ENCODE results near the gene FLRT1.

Gene FLRT1

GRCh38 chr11:64023712-64024710 lies 11.7 kb upstream of the FLRT1 start:
- H3K27ac ChIP-seq (ENCODE audit: low read depth in 2 of 2, low read length in 2 of 2): no peak overlapping the region
- H3K9ac ChIP-seq (ENCODE audit: low read depth in 1 of 2, low read length in 2 of 2): no peak overlapping the region
- H3K4me1 ChIP-seq (ENCODE audit: control insufficient read depth in 2 of 2, insufficient read depth in 2 of 2, low read length in 2 of 2): peaks cover 0 to 2% of the 10 kb centered on the region in 2 donors
- no peaks in the 10 kb centered on the region for H3K36me3 ChIP-seq (ENCODE audit: control insufficient read depth in 2 of 2, insufficient read depth in 2 of 2, low read length in 2 of 2)
- peaks cover 0 to 2% of the 10 kb centered on the region in 2 donors for H3K27me3 ChIP-seq (ENCODE audit: control insufficient read depth in 2 of 2, insufficient read depth in 2 of 2, low read length in 2 of 2)
- H3K9me3 ChIP-seq (ENCODE audit: control insufficient read depth in 2 of 2, low read length in 2 of 2): no peaks in the 10 kb centered on the region
- H3K4me3 ChIP-seq (ENCODE audit: low read length in 2 of 2): no peak overlapping the region

DNA sequence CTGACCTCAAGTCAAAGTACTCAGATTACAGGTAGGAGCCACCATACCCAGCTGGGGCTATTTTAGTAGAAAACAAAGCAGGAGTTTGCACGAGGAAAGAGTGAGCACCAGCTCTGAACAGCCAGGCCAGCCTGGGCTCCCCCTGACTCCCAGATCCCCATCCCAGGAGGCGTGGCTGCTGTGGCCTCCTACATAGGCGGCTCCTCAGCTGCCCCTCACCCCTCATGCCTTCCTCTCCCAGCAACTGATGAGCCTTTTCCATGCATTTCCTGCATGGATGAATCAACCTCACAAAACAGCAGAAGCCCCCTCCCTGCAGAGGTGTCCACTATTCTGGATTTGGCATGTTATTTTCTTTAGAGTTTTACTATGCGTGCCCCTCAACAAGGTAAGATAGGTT lies 10.5 kb upstream of the FLRT1 start:
- H3K36me3 ChIP-seq (ENCODE audit: control insufficient read depth in 2 of 2, insufficient read depth in 2 of 2, low read length in 2 of 2): no peaks in the 10 kb centered on the region
- no peak overlapping the region for H3K4me3 ChIP-seq (ENCODE audit: low read length in 2 of 2)
- peaks cover 0 to 2% of the 10 kb centered on the region in 2 donors for H3K4me1 ChIP-seq (ENCODE audit: control insufficient read depth in 2 of 2, insufficient read depth in 2 of 2, low read length in 2 of 2)
- no peak overlapping the region for H3K27ac ChIP-seq (ENCODE audit: low read depth in 2 of 2, low read length in 2 of 2)
- no peaks in the 10 kb centered on the region for H3K9me3 ChIP-seq (ENCODE audit: control insufficient read depth in 2 of 2, low read length in 2 of 2)
- H3K9ac ChIP-seq (ENCODE audit: low read depth in 1 of 2, low read length in 2 of 2): no peak overlapping the region
- peaks cover 0 to 2% of the 10 kb centered on the region in 2 donors for H3K27me3 ChIP-seq (ENCODE audit: control insufficient read depth in 2 of 2, insufficient read depth in 2 of 2, low read length in 2 of 2)

GRCh38 chr11:64026575-64027205 lies 9.0 kb upstream of the FLRT1 start:
- Histone ChIP-seq H3K27me3 (ENCODE audit: control insufficient read depth in 2 of 2, insufficient read depth in 2 of 2, low read length in 2 of 2) (peaks cover 0 to 2% of the 10 kb centered on the region in 2 donors), H3K9ac (ENCODE audit: low read depth in 1 of 2, low read length in 2 of 2) (no peak overlapping the region), H3K4me3 (ENCODE audit: low read length in 2 of 2) (no peak overlapping the region), H3K36me3 (ENCODE audit: control insufficient read depth in 2 of 2, insufficient read depth in 2 of 2, low read length in 2 of 2) (no peaks in the 10 kb centered on the region), H3K9me3 (ENCODE audit: control insufficient read depth in 2 of 2, low read length in 2 of 2) (no peaks in the 10 kb centered on the region), H3K4me1 (ENCODE audit: control insufficient read depth in 2 of 2, insufficient read depth in 2 of 2, low read length in 2 of 2) (peaks cover 0 to 2% of the 10 kb centered on the region in 2 donors), H3K27ac (ENCODE audit: low read depth in 2 of 2, low read length in 2 of 2) (no peak overlapping the region)

- no peak overlapping the region for H3K27ac ChIP-seq (ENCODE audit: low read depth in 2 of 2, low read length in 2 of 2)
- no peaks in the 10 kb centered on the region for H3K36me3 ChIP-seq (ENCODE audit: control insufficient read depth in 2 of 2, insufficient read depth in 2 of 2, low read length in 2 of 2)
- peaks cover 0 to 2% of the 10 kb centered on the region in 2 donors for H3K4me1 ChIP-seq (ENCODE audit: control insufficient read depth in 2 of 2, insufficient read depth in 2 of 2, low read length in 2 of 2)
- no peak overlapping the region for H3K9ac ChIP-seq (ENCODE audit: low read depth in 1 of 2, low read length in 2 of 2)
- H3K9me3 ChIP-seq (ENCODE audit: control insufficient read depth in 2 of 2, low read length in 2 of 2): no peaks in the 10 kb centered on the region
- H3K4me3 ChIP-seq (ENCODE audit: low read length in 2 of 2): no peak overlapping the region
- peaks cover 0 to 2% of the 10 kb centered on the region in 2 donors for H3K27me3 ChIP-seq (ENCODE audit: control insufficient read depth in 2 of 2, insufficient read depth in 2 of 2, low read length in 2 of 2)
Measured at GRCh38 chr11:64027651-64028397, 7.9 kb upstream of the FLRT1 start.

- Histone ChIP-seq H3K36me3 (ENCODE audit: control insufficient read depth in 2 of 2, insufficient read depth in 2 of 2, low read length in 2 of 2) (no peaks in the 10 kb centered on the region), H3K4me1 (ENCODE audit: control insufficient read depth in 2 of 2, insufficient read depth in 2 of 2, low read length in 2 of 2) (peaks cover 0 to 2% of the 10 kb centered on the region in 2 donors), H3K27me3 (ENCODE audit: control insufficient read depth in 2 of 2, insufficient read depth in 2 of 2, low read length in 2 of 2) (peaks cover 0 to 2% of the 10 kb centered on the region in 2 donors), H3K4me3 (ENCODE audit: low read length in 2 of 2) (no peak overlapping the region), H3K27ac (ENCODE audit: low read depth in 2 of 2, low read length in 2 of 2) (no peak overlapping the region), H3K9ac (ENCODE audit: low read depth in 1 of 2, low read length in 2 of 2) (no peak overlapping the region), H3K9me3 (ENCODE audit: control insufficient read depth in 2 of 2, low read length in 2 of 2) (no peaks in the 10 kb centered on the region)
Measured at GRCh38 chr11:64028398-64029115, 7.2 kb upstream of the FLRT1 start.

DNA sequence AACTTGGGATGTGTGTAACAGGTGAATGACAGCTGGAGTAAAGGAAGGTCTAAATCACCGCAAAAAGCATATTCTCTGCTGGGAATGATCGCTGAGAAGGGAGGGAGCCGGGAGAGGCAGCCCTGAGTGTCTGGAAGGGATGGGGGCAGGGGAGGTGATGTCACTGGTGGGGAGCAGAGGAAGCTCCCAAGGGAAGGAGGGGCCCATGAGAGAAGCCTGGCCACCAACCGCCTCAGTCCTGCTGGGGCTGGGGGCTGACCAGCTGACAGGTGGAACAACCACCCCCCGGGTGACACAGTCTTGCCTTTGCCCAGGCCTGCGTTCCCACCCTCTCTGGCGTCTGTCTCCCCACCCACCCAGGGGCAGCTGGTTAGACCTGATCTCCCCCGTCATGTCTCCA lies 6.0 kb upstream of the FLRT1 start:
- Histone ChIP-seq H3K4me1 (ENCODE audit: control insufficient read depth in 2 of 2, insufficient read depth in 2 of 2, low read length in 2 of 2) (peaks cover 0 to 2% of the 10 kb centered on the region in 2 donors), H3K9ac (ENCODE audit: low read depth in 1 of 2, low read length in 2 of 2) (no peak overlapping the region), H3K27ac (ENCODE audit: low read depth in 2 of 2, low read length in 2 of 2) (no peak overlapping the region), H3K27me3 (ENCODE audit: control insufficient read depth in 2 of 2, insufficient read depth in 2 of 2, low read length in 2 of 2) (peaks cover 6 to 8% of the 10 kb centered on the region in 2 donors), H3K9me3 (ENCODE audit: control insufficient read depth in 2 of 2, low read length in 2 of 2) (no peaks in the 10 kb centered on the region), H3K4me3 (ENCODE audit: low read length in 2 of 2) (no peak overlapping the region), H3K36me3 (ENCODE audit: control insufficient read depth in 2 of 2, insufficient read depth in 2 of 2, low read length in 2 of 2) (no peaks in the 10 kb centered on the region)

GRCh38 chr11:64031001-64031400 lies 4.7 kb upstream of the FLRT1 start:
- Histone ChIP-seq H3K27me3 (ENCODE audit: control insufficient read depth in 2 of 2, insufficient read depth in 2 of 2, low read length in 2 of 2) (peaks cover 11 to 12% of the 10 kb centered on the region in 2 donors), H3K4me1 (ENCODE audit: control insufficient read depth in 2 of 2, insufficient read depth in 2 of 2, low read length in 2 of 2) (peaks cover 2 to 4% of the 10 kb centered on the region in 2 donors), H3K36me3 (ENCODE audit: control insufficient read depth in 2 of 2, insufficient read depth in 2 of 2, low read length in 2 of 2) (no peaks in the 10 kb centered on the region)

GRCh38 chr11:64032050-64032449 lies 3.7 kb upstream of the FLRT1 start:
- no peak overlapping the region for H3K9ac ChIP-seq (ENCODE audit: low read depth in 1 of 2, low read length in 2 of 2)
- peaks cover 12 to 14% of the 10 kb centered on the region in 2 donors for H3K27me3 ChIP-seq (ENCODE audit: control insufficient read depth in 2 of 2, insufficient read depth in 2 of 2, low read length in 2 of 2)
- H3K27ac ChIP-seq (ENCODE audit: low read depth in 2 of 2, low read length in 2 of 2): no peak overlapping the region
- H3K9me3 ChIP-seq (ENCODE audit: control insufficient read depth in 2 of 2, low read length in 2 of 2): no peaks in the 10 kb centered on the region
- no peak overlapping the region for H3K4me3 ChIP-seq (ENCODE audit: low read length in 2 of 2)
- peaks cover 2 to 4% of the 10 kb centered on the region in 2 donors for H3K4me1 ChIP-seq (ENCODE audit: control insufficient read depth in 2 of 2, insufficient read depth in 2 of 2, low read length in 2 of 2)
- no peaks in the 10 kb centered on the region for H3K36me3 ChIP-seq (ENCODE audit: control insufficient read depth in 2 of 2, insufficient read depth in 2 of 2, low read length in 2 of 2)

More at GRCh38 chr11:64031001-64031400, 4.7 kb upstream of the FLRT1 start:
- Histone ChIP-seq H3K27ac (ENCODE audit: low read depth in 2 of 2, low read length in 2 of 2) (no peak overlapping the region), H3K9ac (ENCODE audit: low read depth in 1 of 2, low read length in 2 of 2) (no peak overlapping the region), H3K9me3 (ENCODE audit: control insufficient read depth in 2 of 2, low read length in 2 of 2) (no peaks in the 10 kb centered on the region), H3K4me3 (ENCODE audit: low read length in 2 of 2) (no peak overlapping the region)

GRCh38 chr11:64034411-64034811 lies 1.3 kb upstream of the FLRT1 start:
- Histone ChIP-seq H3K9me3 (ENCODE audit: control insufficient read depth in 2 of 2, low read length in 2 of 2) (no peaks in the 10 kb centered on the region), H3K27ac (ENCODE audit: low read depth in 2 of 2, low read length in 2 of 2) (no peak overlapping the region), H3K4me3 (ENCODE audit: low read length in 2 of 2) (no peak overlapping the region), H3K36me3 (ENCODE audit: control insufficient read depth in 2 of 2, insufficient read depth in 2 of 2, low read length in 2 of 2) (no peaks in the 10 kb centered on the region), H3K9ac (ENCODE audit: low read depth in 1 of 2, low read length in 2 of 2) (no peak overlapping the region), H3K4me1 (ENCODE audit: control insufficient read depth in 2 of 2, insufficient read depth in 2 of 2, low read length in 2 of 2) (peaks cover 0 to 4% of the 10 kb centered on the region in 2 donors), H3K27me3 (ENCODE audit: control insufficient read depth in 2 of 2, insufficient read depth in 2 of 2, low read length in 2 of 2) (peaks cover 17 to 21% of the 10 kb centered on the region in 2 donors)

All from mucosa of rectum (tissue), 2 donors.